ENCODE results near the gene DNAAF2.
A peak's percentile ranks its signal among the peaks of the same experiment; 100 is the strongest.

The DNAAF2 gene

GRCh38 chr14:49598485-49599300 is 36.4 kb downstream of the DNAAF2 start, which contains the start of gene LRR1 (continued):
- TF ChIP-seq, protein P1, sequence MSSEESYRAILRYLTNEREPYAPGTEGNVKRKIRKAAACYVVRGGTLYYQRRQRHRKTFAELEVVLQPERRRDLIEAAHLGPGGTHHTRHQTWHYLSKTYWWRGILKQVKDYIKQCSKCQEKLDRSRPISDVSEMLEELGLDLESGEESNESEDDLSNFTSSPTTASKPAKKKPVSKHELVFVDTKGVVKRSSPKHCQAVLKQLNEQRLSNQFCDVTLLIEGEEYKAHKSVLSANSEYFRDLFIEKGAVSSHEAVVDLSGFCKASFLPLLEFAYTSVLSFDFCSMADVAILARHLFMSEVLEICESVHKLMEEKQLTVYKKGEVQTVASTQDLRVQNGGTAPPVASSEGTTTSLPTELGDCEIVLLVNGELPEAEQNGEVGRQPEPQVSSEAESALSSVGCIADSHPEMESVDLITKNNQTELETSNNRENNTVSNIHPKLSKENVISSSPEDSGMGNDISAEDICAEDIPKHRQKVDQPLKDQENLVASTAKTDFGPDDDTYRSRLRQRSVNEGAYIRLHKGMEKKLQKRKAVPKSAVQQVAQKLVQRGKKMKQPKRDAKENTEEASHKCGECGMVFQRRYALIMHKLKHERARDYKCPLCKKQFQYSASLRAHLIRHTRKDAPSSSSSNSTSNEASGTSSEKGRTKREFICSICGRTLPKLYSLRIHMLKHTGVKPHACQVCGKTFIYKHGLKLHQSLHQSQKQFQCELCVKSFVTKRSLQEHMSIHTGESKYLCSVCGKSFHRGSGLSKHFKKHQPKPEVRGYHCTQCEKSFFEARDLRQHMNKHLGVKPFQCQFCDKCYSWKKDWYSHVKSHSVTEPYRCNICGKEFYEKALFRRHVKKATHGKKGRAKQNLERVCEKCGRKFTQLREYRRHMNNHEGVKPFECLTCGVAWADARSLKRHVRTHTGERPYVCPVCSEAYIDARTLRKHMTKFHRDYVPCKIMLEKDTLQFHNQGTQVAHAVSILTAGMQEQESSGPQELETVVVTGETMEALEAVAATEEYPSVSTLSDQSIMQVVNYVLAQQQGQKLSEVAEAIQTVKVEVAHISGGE (tag by site-specific recombination; conservative IDR thresholded peaks at IDR 0.05; ENCODE audit: low read depth) = peak; percentile 58; the same call in 1 of the 2 replicates
- TF ChIP-seq ZBTB17 (tag by site-specific recombination; IDR thresholded peaks at IDR 0.05) (peak; percentile 70), ZBTB21 (tag by site-specific recombination; IDR thresholded peaks at IDR 0.05) (peak; percentile 51; the same call in 1 of the 2 replicates), SP7 (tag by site-specific recombination; IDR thresholded peaks at IDR 0.05) (peak; percentile 64; the same call in 1 of the 2 replicates), ZNF350 (tag by site-specific recombination; IDR thresholded peaks at IDR 0.05) (no peak), ZNF404 (tag by site-specific recombination; IDR thresholded peaks at IDR 0.05) (no peak), ZNF221 (tag by site-specific recombination; IDR thresholded peaks at IDR 0.05; ENCODE audit: borderline replicate concordance) (no peak), ZNF571 (tag by site-specific recombination; IDR thresholded peaks at IDR 0.05) (no peak), KLF16 (tag by site-specific recombination; IDR thresholded peaks at IDR 0.05) (0 out of 2 replicates have a peak, but pooled peaks have one; percentile 21), SCRT2 (tag by site-specific recombination; IDR thresholded peaks at IDR 0.05) (peak; percentile 80), OSR2 (tag by site-specific recombination; IDR thresholded peaks at IDR 0.05) (no peak), GLI2 (tag by site-specific recombination; IDR thresholded peaks at IDR 0.05; ENCODE audit: borderline replicate concordance, low read depth) (no peak), KLF10 (tag by site-specific recombination; IDR thresholded peaks at IDR 0.05) (no peak), ZBTB6 (tag by site-specific recombination; IDR thresholded peaks at IDR 0.05) (no peak), ZNF335 (tag by site-specific recombination; conservative IDR thresholded peaks at IDR 0.05) (peak; percentile 99), ZNF791 (tag by site-specific recombination; IDR thresholded peaks at IDR 0.05) (no peak), ZNF26 (tag by site-specific recombination; IDR thresholded peaks at IDR 0.05) (no peak), SP2 (tag by site-specific recombination; IDR thresholded peaks at IDR 0.05) (peak; percentile 34), ZNF626 (tag by site-specific recombination; IDR thresholded peaks at IDR 0.05) (no peak), ZSCAN30 (tag by site-specific recombination; IDR thresholded peaks at IDR 0.05) (0 out of 2 replicates have a peak, but pooled peaks have one; percentile 16), ZNF341 (tag by site-specific recombination; IDR thresholded peaks at IDR 0.05; ENCODE audit: low read depth) (peak; percentile 54), ZNF292 (tag by site-specific recombination; IDR thresholded peaks at IDR 0.05; ENCODE audit: borderline replicate concordance, low read depth) (no peak), ZNF140 (tag by site-specific recombination; IDR thresholded peaks at IDR 0.05) (no peak), FEZF1 (tag by site-specific recombination; IDR thresholded peaks at IDR 0.05) (no peak)
- TF ChIP-seq, protein P2, sequence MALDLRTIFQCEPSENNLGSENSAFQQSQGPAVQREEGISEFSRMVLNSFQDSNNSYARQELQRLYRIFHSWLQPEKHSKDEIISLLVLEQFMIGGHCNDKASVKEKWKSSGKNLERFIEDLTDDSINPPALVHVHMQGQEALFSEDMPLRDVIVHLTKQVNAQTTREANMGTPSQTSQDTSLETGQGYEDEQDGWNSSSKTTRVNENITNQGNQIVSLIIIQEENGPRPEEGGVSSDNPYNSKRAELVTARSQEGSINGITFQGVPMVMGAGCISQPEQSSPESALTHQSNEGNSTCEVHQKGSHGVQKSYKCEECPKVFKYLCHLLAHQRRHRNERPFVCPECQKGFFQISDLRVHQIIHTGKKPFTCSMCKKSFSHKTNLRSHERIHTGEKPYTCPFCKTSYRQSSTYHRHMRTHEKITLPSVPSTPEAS (tag by site-specific recombination; IDR thresholded peaks at IDR 0.05) = peak; percentile 13; the same call in 1 of the 2 replicates
- TF ChIP-seq, protein P3, sequence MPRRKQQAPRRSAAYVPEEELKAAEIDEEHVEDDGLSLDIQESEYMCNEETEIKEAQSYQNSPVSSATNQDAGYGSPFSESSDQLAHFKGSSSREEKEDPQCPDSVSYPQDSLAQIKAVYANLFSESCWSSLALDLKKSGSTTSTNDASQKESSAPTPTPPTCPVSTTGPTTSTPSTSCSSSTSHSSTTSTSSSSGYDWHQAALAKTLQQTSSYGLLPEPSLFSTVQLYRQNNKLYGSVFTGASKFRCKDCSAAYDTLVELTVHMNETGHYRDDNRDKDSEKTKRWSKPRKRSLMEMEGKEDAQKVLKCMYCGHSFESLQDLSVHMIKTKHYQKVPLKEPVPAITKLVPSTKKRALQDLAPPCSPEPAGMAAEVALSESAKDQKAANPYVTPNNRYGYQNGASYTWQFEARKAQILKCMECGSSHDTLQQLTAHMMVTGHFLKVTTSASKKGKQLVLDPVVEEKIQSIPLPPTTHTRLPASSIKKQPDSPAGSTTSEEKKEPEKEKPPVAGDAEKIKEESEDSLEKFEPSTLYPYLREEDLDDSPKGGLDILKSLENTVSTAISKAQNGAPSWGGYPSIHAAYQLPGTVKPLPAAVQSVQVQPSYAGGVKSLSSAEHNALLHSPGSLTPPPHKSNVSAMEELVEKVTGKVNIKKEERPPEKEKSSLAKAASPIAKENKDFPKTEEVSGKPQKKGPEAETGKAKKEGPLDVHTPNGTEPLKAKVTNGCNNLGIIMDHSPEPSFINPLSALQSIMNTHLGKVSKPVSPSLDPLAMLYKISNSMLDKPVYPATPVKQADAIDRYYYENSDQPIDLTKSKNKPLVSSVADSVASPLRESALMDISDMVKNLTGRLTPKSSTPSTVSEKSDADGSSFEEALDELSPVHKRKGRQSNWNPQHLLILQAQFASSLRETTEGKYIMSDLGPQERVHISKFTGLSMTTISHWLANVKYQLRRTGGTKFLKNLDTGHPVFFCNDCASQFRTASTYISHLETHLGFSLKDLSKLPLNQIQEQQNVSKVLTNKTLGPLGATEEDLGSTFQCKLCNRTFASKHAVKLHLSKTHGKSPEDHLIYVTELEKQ (tag by site-specific recombination; IDR thresholded peaks at IDR 0.05; ENCODE audit: borderline replicate concordance) = no peak; the same call in 1 of the 2 replicates
